Stimulated activated CD8-positive, alpha-beta memory T cell treated with anti-CD3 and anti-CD28 coated beads, Interleukin-4, amount 100 ng/mL, for 48 hours (primary cell): ENCODE measurements around the gene PRRC2C.
"Not testable (repeated sequence)": the region's sequence is repeated elsewhere in the genome, so short reads cannot be mapped to it uniquely, and the experiment has no call there.

ENCODE experiments used
- DNase-seq: peaks from one replicate; pipeline ENCODE4 v3.0.0-alpha.2; 2020

Gene PRRC2C

GRCh38 chr1:171500803-171501202, 15.5 kb downstream of the PRRC2C start:
- DNase-seq = no peak

GRCh38 chr1:171501305-171502024, 16.1 kb downstream of the PRRC2C start:
- no peak for DNase-seq

GRCh38 chr1:171506525-171507304, 21.4 kb downstream of the PRRC2C start:
- DNase-seq = no peak

- DNase-seq = no peak
Measured at GRCh38 chr1:171507435-171507834, 22.1 kb downstream of the PRRC2C start.

- no peak for DNase-seq
Measured at GRCh38 chr1:171509191-171509590, 23.9 kb downstream of the PRRC2C start.

- no peak for DNase-seq
Measured at GRCh38 chr1:171513743-171514142, 28.4 kb downstream of the PRRC2C start.

GRCh38 chr1:171515299-171515698, 30.0 kb downstream of the PRRC2C start:
- DNase-seq = no peak

- DNase-seq = no peak
Measured at GRCh38 chr1:171515741-171516140, 30.4 kb downstream of the PRRC2C start.

- DNase-seq = no peak
Measured at GRCh38 chr1:171521567-171521966, 36.2 kb downstream of the PRRC2C start.

- DNase-seq = no peak
Measured at GRCh38 chr1:171530676-171531075, 45.3 kb downstream of the PRRC2C start.

GRCh38 chr1:171532520-171532919, 47.2 kb downstream of the PRRC2C start:
- DNase-seq = no peak

- no peak for DNase-seq
Measured at GRCh38 chr1:171545523-171545922, 60.2 kb downstream of the PRRC2C start.

GRCh38 chr1:171550050-171550449, 64.7 kb downstream of the PRRC2C start:
- no peak for DNase-seq

GRCh38 chr1:171550598-171551100, 65.3 kb downstream of the PRRC2C start:
- DNase-seq = not testable (repeated sequence)

- DNase-seq = not testable (repeated sequence)
Measured at GRCh38 chr1:171553960-171554359, 68.6 kb downstream of the PRRC2C start.

GRCh38 chr1:171563675-171564074, 78.3 kb downstream of the PRRC2C start:
- no peak for DNase-seq

- DNase-seq = no peak
Measured at GRCh38 chr1:171566467-171566866, 81.1 kb downstream of the PRRC2C start.

GRCh38 chr1:171570295-171570694, 85.0 kb downstream of the PRRC2C start:
- no peak for DNase-seq

GRCh38 chr1:171576144-171576543, 90.8 kb downstream of the PRRC2C start:
- DNase-seq = no peak

- no peak for DNase-seq
Measured at GRCh38 chr1:171581226-171581625, 95.9 kb downstream of the PRRC2C start.

GRCh38 chr1:171581766-171582165, 96.4 kb downstream of the PRRC2C start:
- DNase-seq = no peak

- no peak for DNase-seq
Measured at GRCh38 chr1:171582589-171582988, 97.3 kb downstream of the PRRC2C start.

GRCh38 chr1:171583591-171584201, 98.4 kb downstream of the PRRC2C start:
- DNase-seq = no peak

- no peak for DNase-seq
Measured at GRCh38 chr1:171585715-171586114, 100.4 kb downstream of the PRRC2C start.
